GM19023 (cell line): ENCODE results near the gene PTPN14.

Experiments
- ATAC-seq: cut with Tn5 transposase; IDR thresholded peaks from one replicate; pipeline ENCODE4 v1.9.1; 2021; ENCODE audit warnings: mild to moderate bottlenecking, moderate library complexity; ENCODE audit not compliant: unreplicated experiment

The PTPN14 gene

GRCh38 chr1:214318956-214319736, 232.3 kb downstream of the PTPN14 start:
- ATAC-seq = no peak

GRCh38 chr1:214318356-214318755, 233.0 kb downstream of the PTPN14 start:
- no peak for ATAC-seq

- no peak for ATAC-seq
Observed at GRCh38 chr1:214317734-214318133, 233.7 kb downstream of the PTPN14 start.

- ATAC-seq = no peak
Observed at GRCh38 chr1:214317300-214317699, 234.1 kb downstream of the PTPN14 start.

GRCh38 chr1:214316593-214316992, 234.8 kb downstream of the PTPN14 start:
- no peak for ATAC-seq

GRCh38 chr1:214314178-214314843, 237.1 kb downstream of the PTPN14 start:
- no peak for ATAC-seq

- no peak for ATAC-seq
Observed at GRCh38 chr1:214312530-214313051, 238.8 kb downstream of the PTPN14 start.

GRCh38 chr1:214310777-214311690, 240.4 kb downstream of the PTPN14 start:
- ATAC-seq = no peak

- no peak for ATAC-seq
Observed at GRCh38 chr1:214310010-214310409, 241.4 kb downstream of the PTPN14 start.

- no peak for ATAC-seq
Observed at GRCh38 chr1:214306269-214306668, 245.1 kb downstream of the PTPN14 start.

- no peak for ATAC-seq
Observed at GRCh38 chr1:214305164-214305751, 246.1 kb downstream of the PTPN14 start.

GRCh38 chr1:214303141-214303930, 248.1 kb downstream of the PTPN14 start:
- ATAC-seq = no peak

GRCh38 chr1:214301526-214301925, 249.9 kb downstream of the PTPN14 start:
- ATAC-seq = no peak

- ATAC-seq = no peak
Observed at GRCh38 chr1:214300149-214300780, 251.1 kb downstream of the PTPN14 start.
